GM19467 (cell line): ENCODE data around the gene ATP11A.

Experiments used
- ATAC-seq: cut with Tn5 transposase; IDR thresholded peaks from one replicate; pipeline ENCODE4 v1.9.1; 2021; ENCODE audit warnings: mild to moderate bottlenecking, moderate library complexity; ENCODE audit not compliant: unreplicated experiment

Gene ATP11A

GRCh38 chr13:112899281-112900225, 209.7 kb downstream of the ATP11A start:
- ATAC-seq: no peak

DNA sequence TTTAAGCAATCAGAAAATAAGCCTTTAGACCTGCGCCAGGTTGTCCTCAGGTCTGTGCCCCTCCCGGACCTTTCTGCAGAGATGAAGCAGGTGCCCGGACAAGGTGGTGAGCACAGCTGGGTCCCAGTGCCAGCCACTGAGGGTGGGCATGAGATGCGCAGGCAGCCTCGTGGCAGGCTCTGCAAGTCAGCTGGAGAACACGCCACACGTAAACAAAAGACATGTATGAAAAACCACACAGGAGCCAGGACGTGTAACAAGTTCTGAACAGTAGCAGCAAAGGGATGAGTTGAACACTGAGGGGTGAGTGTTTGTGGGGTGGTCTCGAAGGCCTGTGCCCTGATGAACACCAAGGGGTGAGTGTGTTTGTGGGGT, 210.4 kb downstream of the ATP11A start:
- no peak for ATAC-seq

DNA sequence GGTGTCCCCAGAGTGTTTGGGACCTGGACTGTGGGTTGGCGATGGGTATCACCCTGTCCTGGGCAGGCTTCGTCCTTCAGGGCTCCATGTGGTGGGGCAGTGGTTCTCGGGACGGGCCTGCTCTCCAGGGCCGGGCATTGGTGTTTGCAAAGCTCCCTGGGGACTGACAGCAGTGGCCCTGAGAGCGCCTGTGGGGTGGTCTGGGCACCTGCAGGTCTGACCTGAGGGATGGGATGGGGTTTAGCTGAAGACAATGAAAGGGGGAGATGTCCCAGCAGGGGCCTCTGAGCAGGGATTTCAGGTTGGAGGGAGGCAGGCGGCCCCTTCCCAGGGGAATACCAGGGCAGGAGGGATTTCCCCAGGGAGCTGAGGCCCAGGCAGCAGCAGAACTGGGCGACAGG, 210.9 kb downstream of the ATP11A start:
- ATAC-seq: no peak

- ATAC-seq: no peak
Measured at GRCh38 chr13:112902101-112902651, 212.3 kb downstream of the ATP11A start.

DNA sequence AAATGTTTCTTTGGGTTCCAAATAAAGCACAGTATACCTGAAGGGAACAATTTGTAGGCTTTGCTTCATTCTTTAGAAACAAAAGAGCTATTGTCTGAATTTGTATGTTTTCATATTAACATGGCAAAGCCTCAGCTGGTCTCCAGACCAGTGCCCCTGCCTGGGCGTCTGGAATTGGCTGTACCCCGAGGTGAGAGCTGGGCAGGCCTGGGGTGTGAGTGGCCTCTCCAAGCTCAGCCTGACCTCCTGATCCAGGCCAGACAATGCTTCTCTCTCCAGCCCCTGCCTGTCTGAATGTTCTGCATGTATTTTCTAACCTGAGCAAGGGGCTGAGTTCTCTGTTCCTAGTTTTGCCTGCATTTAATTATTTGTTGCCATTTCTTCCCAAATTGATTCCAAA, 212.8 kb downstream of the ATP11A start:
- no peak for ATAC-seq

DNA sequence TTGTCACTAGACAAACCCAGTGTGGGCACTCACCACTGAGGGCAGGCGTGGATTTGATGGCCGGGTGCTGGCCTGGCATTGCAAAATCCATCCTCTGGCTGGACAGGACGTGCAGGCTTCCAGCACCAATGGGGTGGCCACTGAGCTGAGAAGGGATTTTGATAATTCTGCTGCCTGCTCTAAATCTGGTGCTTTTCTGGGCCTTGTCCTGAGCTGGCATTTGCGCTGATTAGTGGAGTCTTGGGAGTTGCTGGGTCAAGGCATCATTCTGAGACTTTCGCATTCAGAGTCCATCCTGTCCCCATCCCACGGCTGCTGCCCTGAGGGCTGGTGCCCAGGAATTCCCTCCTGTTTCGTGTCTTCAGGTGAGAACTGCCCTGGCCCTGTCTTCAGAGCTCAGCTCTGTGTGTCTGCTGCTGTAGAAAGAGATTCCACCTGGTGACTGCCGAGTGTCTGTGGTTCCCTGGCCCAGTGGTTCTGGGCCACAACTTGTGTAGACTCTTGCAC, 213.3 kb downstream of the ATP11A start:
- ATAC-seq: no peak

DNA sequence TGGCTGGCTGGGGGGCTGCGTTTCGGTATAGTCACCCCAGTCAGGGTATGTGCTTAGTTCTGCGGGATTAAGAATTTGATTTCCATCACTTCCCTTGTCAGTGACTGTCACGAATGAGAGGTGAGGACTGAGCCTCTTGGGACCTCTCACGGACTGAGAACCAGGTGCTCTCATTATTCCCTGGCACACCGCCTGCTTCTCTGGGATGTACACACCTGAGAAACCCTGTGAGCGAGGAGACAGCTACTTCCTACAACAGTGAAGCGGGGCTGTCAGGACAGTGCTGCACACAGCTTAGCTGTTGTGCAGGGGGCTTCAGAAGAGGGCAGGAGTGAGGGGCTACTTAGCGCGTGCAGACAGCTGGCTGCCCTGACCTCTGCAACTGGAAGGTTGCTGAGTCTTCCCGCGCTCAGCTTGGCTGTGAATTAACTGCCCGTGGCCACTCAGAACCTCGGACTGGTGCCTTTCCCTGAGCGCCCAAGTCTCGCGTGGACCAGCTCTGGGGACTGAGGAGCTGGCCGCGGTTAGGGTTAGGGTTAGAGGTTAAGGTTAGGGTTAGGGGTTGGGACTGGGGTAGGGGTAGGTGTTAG, 213.9 kb downstream of the ATP11A start:
- no peak for ATAC-seq

- ATAC-seq: no peak
Measured at GRCh38 chr13:112904436-112904960, 214.7 kb downstream of the ATP11A start.

- no peak for ATAC-seq
Measured at GRCh38 chr13:112905086-112905485, 215.2 kb downstream of the ATP11A start.

DNA sequence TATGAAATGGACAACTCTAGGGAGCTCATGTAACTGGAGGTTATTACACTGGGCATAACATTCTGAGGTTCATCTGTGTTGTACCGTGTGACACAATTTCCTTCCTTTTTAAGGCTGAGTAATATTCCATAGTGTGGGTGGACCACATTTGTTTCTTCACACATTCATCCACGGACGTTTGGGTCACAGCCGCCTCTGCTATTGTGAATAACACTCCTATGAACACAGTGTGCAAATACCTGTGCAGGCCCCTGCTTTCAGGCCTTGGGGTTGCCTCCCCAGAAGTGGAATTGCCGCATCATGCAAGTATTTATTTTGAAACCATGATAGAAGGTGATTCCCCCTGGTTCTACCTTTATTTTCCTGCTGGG, 215.8 kb downstream of the ATP11A start:
- no peak for ATAC-seq

DNA sequence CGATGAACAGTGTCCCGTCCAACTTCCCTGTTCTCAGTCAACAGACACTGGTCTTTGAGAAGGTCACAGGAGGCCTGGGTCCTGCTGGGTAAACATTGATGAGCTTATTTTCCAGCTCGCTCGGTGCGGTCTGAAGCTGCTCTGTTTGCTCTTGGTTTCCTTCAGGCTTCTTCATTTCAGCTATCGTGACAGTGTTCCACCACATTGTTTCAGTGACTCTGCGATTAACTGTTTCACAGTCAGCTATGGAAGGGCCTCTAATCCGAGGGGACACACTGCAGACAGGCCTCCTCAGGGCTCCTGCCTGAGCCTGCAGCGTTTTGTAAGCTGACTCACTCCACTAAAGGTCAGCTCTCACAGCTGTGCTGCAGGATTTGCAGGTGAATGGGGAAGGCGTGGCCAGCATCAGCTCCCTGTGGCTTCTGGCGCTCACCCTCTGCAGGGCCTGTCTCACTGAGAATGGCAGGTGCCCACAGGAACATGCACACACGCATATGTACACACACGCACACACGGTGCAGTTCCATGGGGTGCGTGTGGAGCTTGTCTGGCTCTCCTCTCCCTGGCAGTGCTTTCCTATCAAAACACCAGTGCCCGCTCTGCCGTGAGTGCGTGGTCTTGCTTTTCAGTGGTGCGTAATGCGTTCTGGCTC, 216.3 kb downstream of the ATP11A start:
- no peak for ATAC-seq

DNA sequence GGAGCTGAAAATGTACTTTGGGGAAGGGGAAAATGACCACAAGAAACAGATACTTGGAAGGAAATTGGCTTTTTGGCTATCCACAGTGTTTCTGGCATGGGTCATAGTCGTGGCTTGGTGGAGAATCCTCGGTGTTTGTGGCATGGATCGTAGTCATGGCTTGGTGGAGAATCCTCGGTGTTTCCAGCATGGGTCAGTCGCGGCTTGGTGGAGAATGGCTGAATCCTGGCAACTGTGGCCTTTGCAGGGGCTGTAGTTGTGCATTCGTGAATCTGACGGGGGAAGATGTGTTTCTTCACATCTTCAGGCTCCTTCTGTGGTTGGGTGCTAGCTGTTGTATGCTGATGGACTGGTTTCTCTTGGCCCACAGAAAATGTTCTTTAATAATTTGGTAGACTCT, 217.4 kb downstream of the ATP11A start:
- no peak for ATAC-seq

DNA sequence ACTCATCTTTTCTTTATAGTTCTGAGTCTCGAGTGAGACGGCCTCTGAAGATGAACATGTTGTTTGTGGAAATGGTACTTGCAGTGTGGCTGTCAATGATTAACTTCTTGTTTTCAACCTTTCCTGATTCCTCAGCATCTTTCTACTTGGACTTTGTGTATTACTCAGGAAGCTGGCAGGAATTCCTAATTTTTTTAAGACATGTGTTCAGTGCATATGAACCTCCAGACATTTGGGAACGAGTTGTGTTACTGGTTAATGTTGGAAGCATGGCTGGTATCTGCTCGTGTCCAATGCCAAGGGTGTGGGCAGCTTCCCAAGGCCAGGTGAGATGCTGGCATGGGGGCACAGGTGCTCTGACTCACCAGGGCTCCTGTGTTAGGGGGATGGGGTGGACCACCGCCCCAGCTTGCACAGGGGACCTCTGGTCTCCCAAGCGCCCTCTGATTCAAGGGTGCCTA, 218.1 kb downstream of the ATP11A start:
- ATAC-seq: no peak

- no peak for ATAC-seq
Measured at GRCh38 chr13:112908342-112908741, 218.5 kb downstream of the ATP11A start.

DNA sequence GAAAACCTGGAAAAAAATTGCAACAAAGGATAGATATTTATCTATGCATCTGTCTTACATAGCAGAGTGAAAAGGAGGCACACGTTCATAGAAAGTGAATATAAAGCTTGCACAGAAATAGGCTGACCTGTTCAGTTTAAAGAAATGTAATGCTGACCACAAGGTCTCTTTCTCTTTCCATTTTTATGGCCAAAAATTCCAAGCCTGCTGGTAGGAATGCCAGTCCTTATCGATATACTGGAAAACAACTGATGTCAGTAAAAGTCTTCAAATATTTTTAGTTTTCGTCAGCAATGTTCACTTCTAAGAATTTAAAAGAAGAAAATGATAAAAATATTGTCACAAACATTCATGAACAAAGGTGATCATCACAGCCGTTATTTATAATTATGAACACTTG, 220.2 kb downstream of the ATP11A start:
- no peak for ATAC-seq

DNA sequence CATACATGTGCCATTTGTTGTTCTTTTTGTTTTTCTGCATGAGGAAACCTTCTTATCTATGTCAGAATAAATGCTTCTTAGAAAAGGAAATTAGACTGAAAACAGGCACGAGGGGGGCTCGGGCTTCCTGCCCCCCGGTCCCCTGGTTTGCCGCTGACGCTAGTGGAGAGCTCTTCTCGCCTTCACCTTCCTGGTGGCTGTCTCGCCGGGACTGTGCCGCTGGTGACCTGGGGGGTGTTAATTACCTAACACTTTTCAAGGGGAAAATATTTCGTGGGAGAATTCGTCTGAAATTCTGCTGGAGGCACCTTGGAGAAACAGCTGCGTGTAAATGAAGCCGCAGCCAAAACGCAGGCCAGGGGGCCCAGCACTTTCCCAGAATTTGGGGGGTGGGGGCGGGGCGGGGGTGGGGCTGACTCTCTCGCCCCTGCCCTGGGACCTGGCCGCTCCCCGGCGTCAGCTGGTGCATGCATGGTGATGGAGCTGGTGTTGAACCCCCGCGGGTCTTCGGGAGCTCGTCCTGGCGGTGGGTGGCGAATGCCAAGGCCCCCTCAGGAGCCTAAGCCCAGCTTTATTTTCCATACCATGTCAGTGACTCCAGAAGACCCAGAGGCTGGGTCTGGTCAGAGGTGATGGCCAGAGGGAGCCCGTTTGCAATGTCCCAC, 220.9 kb downstream of the ATP11A start:
- no peak for ATAC-seq

GRCh38 chr13:112911285-112911701, 221.5 kb downstream of the ATP11A start:
- ATAC-seq: no peak

DNA sequence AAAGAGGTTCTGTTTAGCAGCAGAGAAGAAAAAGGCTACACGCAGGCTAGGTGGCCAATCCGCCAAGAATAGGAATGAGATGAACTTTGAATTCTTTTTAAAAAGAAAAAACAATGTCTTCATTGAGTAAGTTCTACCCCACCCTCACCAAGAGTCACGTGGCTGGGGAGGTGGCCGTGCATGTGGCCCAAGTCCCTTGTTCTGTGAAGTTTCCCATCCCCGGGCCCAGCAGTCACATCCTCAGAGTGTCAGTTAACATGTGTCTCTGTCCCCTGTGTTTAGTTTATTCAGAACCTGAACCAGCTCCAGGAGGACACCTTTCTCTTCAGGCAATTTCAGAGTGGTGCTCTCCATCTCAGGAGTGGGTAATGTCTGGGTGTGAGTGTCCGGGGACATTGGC, 222.0 kb downstream of the ATP11A start:
- ATAC-seq: no peak

DNA sequence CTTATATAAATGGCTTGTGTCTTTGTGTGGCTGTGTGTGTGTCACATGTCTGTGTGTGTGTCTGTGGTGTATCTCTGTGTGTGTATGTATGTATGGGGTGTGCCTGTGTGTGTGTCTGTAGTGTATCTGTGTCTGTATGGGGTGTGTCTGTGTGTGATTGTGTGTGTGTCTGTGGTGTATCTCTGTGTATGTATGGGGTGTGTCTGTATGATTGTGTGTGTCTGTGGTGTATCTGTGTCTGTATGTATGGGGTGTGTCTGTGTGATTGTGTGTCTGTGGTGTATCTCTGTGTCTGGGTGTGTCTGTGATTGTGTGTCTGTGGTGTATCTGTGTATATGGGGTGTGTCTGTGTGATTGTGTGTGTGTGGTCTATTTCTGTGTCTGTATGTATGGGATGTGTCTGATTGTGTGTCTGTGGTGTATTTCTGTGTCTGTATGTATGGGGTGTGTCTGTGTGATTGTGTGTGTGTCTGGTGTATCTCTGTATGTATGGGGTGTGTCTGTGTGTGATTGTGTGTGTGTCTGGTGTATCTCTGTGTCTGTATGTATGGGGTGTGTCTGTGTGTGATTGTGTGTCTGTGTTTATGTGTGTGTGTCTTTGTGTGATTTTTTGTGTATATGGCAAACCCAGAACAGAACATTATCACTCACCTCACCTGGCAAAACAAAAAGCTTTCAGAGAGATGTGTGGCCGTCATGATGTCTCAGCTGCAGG, 223.0 kb downstream of the ATP11A start:
- ATAC-seq: no peak

DNA sequence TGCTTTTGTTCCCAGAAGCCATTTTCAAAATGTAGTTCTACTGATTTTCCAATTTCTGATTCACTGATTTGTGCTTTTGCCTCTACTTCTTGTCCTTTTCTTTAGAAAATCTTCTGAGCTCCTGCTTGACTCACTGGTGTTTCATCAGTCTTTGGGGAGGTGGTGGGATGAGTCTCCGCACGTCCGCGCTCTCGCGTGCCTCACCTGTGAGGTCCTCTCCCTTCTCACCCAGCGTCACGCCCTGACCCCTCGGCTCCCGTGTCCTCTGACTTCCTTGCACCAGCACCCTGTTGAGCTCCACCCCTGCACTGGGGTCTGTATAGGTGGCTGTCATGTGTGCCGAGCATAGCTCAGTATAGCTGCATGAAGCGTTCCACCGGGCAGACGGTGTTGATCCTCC, 226.5 kb downstream of the ATP11A start:
- ATAC-seq: no peak
